Left lung (tissue), 10 donors: ENCODE results near the gene WNK1. TPM values are rescaled to one million over a fixed set of nuclear protein-coding genes. Genes with fewer than 3 reads are reported as not detected.

Source experiments
- ATAC-seq: fragments of 200-7000 bp; cut with Tn5 transposase; one replicate; pipeline ENCODE4 v1.9.1; 2020; ENCODE audit warnings: moderate library complexity
- DNase-seq, 4 donors: peaks; one replicate each; pipeline ENCODE4 v3.0.0-alpha.2; 2013 to 2020
- H3K27ac ChIP-seq, 2 donors: fragments of 200-600 bp; sonication (generic) in 1 of 2; one replicate each; pipeline versions ENCODE4 v1.5.0 to v1.8.0; 2020 to 2021
- H3K27me3 ChIP-seq, 2 donors: fragments of 200-600 bp; sonication (generic) in 1 of 2; one replicate each; pipeline versions ENCODE4 v1.5.0 to v1.8.0; 2020 to 2021
- H3K36me3 ChIP-seq, 2 donors: fragments of 200-600 bp; sonication (generic) in 1 of 2; one replicate each; pipeline versions ENCODE4 v1.5.0 to v1.8.0; 2020 to 2021
- H3K4me1 ChIP-seq, 2 donors: fragments of 200-600 bp; one replicate each; pipeline ENCODE4 v1.8.0; 2021
- H3K4me3 ChIP-seq, 2 donors: fragments of 200-600 bp; sonication (generic) in 1 of 2; one replicate each; pipeline versions ENCODE4 v1.5.0 to v1.8.0; 2020 to 2021; ENCODE audit warnings: mild to moderate bottlenecking in 1 of 2
- H3K9me3 ChIP-seq, 2 donors: fragments of 200-600 bp; sonication (generic) in 1 of 2; one replicate each; pipeline versions ENCODE4 v1.5.0 to v1.8.0; 2020 to 2021
- intact Hi-C, 2 donors: fragments of 100-400 bp; cut with DNase I; formaldehyde crosslinking; loops; one replicate each; pipeline versions ENCODE4 v1.11.2 to v1.14.2; 2022
- polyA plus RNA-seq, 6 donors: library from polyadenylated mRNA; unstranded; fragments of 120-200 nt; gene quantifications; one replicate each; pipeline ENCODE4 v1.2.1, GENCODE V29; 2013; ENCODE audit not compliant: insufficient read length in 6 of 6
- total RNA-seq, 2 donors: library from RNA; stranded (reverse); fragmentation: NEBNext Ultra II Directional; extraction: Animal tissue kit (Norgen Biotek cat#: 25700); gene quantifications; one replicate each; pipeline ENCODE4 v1.2.1, GENCODE V29; 2021
- TF ChIP-seq, protein P1 (sequence below), 2 donors: fragments of 200-600 bp; sonication (generic) in 1 of 2; IDR thresholded peaks; one replicate each; pipeline versions ENCODE4 v1.5.0 to v1.8.0; 2021; ENCODE audit warnings: antibody characterized with exemption in 2 of 2
- donor health status: DM: no; HTN: yes; CAD: no.
- donor health status: DM: no; HTN: no; CAD: no.

WNK1 gene
- total and polyA plus RNA-seq, 8 donors, result 94.4 to 245 (median 111) TPM

DNA sequence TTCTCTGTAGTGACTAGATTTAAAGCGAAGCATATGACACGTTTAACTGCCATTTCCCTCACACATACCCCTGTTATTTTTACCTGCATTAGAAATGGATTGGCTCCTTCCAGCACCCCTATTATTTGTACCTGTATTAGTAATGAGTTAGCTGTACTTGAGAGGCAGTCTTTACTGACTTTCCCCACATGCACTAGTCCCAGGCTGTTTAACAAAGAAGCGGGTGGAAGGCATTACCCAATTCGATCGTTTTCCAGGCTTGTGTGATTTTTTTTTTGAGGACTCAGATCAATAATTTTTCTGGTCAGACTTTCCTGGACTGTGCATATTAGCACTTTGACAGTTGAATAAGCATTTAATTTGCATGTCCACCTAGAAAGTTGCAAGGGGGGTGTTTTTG lies 150.7 kb downstream of the WNK1 start:
- Histone ChIP-seq H3K4me1 (peaks cover 0 to 16% of the 10 kb centered on the region in 2 donors), H3K4me3 (no peak overlapping the region), H3K9me3 (no peaks in the 10 kb centered on the region), H3K27ac (no peak overlapping the region), H3K36me3 (peaks cover 9 to 100% of the 10 kb centered on the region in 2 donors), H3K27me3 (no peaks in the 10 kb centered on the region)
- intact Hi-C loops, result no loop called here
- DNase-seq (no peak), ATAC-seq (no peak)
- TF ChIP-seq, protein P1, sequence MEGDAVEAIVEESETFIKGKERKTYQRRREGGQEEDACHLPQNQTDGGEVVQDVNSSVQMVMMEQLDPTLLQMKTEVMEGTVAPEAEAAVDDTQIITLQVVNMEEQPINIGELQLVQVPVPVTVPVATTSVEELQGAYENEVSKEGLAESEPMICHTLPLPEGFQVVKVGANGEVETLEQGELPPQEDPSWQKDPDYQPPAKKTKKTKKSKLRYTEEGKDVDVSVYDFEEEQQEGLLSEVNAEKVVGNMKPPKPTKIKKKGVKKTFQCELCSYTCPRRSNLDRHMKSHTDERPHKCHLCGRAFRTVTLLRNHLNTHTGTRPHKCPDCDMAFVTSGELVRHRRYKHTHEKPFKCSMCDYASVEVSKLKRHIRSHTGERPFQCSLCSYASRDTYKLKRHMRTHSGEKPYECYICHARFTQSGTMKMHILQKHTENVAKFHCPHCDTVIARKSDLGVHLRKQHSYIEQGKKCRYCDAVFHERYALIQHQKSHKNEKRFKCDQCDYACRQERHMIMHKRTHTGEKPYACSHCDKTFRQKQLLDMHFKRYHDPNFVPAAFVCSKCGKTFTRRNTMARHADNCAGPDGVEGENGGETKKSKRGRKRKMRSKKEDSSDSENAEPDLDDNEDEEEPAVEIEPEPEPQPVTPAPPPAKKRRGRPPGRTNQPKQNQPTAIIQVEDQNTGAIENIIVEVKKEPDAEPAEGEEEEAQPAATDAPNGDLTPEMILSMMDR (IDR thresholded peaks at IDR 0.05), result no peak

DNA sequence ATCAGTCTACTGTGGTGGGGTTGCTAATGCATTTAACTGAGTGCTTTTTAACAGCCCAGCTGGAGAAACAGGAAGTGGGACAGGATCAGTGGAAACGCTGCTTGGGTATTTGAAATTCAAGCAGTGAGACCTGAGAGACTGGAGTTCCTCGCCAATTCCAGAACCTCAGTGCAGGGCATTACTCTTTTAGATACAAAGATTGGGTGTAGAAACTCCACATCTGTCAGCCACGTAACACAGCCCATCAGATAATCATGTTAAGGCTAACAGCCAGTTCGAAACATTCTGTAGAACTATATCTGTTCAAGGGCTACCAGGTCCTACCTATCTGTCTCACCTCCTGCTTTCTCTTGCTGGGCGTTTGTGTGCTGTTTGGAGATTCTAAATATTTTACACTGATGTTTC lies 151.6 kb downstream of the WNK1 start:
- Histone ChIP-seq H3K36me3 (peaks cover 11 to 100% of the 10 kb centered on the region in 2 donors), H3K27me3 (no peaks in the 10 kb centered on the region), H3K4me1 (peaks cover 0 to 10% of the 10 kb centered on the region in 2 donors), H3K4me3 (no peak overlapping the region), H3K9me3 (no peaks in the 10 kb centered on the region), H3K27ac (no peak overlapping the region)
- TF ChIP-seq, protein P1 (IDR thresholded peaks at IDR 0.05), result no peak
- intact Hi-C loops, result no loop called here
- no peak for ATAC-seq
- DNase-seq, result peak in 2 of 4 donors; percentile 5 to 8

DNA sequence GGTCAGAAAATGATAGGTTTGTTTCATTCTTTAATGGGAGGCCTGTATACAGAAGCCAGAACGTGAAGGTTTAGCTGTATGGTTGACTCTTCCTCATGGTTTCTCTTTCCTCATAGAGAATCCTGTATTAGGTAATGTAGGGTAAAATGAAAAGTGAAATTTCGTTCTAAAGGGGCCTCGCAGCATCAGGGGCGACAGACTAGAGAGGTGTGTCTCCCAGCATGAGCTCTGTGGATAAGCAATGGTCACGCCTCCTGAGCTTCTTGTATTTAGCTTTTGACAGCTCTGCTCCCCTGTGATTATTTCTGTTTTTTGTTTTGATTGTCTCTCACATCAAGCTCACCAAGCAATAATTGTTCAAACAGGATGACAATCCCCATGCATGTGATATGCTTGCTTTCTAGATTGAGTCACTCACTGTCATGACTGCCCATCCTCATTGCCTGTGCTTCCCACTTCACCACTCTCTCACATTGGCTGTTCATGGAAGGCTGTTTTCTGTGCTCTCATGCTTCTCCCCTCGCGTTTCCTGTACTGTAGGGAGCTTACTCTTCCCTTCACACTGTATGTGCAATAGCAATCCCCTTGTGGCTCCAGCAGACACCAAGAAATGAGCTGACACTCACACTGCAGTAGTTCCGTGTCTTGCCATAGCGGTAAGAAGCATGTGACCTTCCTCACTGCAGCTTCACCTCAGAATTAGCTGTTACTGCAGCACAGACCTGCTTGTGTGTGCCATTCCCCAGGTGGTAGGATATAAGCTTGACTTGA lies 153.1 kb downstream of the WNK1 start:
- no peaks in the 10 kb centered on the region for H3K9me3 ChIP-seq
- H3K4me3 ChIP-seq, result no peak overlapping the region
- H3K27ac ChIP-seq, result no peak overlapping the region
- H3K36me3 ChIP-seq, result peaks cover 14 to 100% of the 10 kb centered on the region in 2 donors
- ATAC-seq, result no peak
- intact Hi-C loops, result no loop called here
- no peaks in the 10 kb centered on the region for H3K27me3 ChIP-seq
- H3K4me1 ChIP-seq, result peaks cover 0 to 10% of the 10 kb centered on the region in 2 donors
- DNase-seq, result no peak
- TF ChIP-seq, protein P1 (IDR thresholded peaks at IDR 0.05), result no peak

DNA sequence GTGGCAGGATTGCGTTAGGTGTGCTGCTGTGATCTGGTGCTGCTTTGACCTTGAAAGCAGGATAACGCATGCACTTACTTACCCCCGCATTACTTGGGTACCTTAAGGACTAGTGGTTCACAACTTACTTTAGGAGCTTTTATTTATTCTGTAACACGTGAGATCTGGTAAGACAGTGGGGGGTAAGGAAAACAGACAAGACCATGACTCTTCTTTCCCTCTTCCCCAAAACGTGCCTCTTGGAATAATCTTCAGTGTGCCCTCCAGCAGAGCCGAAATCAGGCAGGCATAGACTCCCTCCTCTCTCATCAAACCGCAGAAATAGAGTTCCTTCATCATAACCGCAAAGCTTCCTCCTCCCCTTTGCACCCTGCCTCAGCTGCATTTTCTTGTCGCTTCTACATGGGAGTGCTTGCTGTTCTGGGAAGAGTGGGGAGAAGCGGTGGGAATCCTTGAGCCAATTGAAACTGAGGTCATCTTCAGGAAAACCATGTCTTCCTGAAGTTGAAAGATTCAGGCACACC lies 153.7 kb downstream of the WNK1 start:
- ATAC-seq (no peak), DNase-seq (no peak)
- H3K4me3 ChIP-seq, result no peak overlapping the region
- H3K9me3 ChIP-seq, result no peaks in the 10 kb centered on the region
- H3K36me3 ChIP-seq, result peaks cover 9 to 98% of the 10 kb centered on the region in 2 donors
- H3K27ac ChIP-seq, result no peak overlapping the region
- H3K4me1 ChIP-seq, result peaks cover 0 to 11% of the 10 kb centered on the region in 2 donors
- H3K27me3 ChIP-seq, result no peaks in the 10 kb centered on the region
- intact Hi-C loops, result no loop called here
- TF ChIP-seq, protein P1 (IDR thresholded peaks at IDR 0.05), result no peak

DNA sequence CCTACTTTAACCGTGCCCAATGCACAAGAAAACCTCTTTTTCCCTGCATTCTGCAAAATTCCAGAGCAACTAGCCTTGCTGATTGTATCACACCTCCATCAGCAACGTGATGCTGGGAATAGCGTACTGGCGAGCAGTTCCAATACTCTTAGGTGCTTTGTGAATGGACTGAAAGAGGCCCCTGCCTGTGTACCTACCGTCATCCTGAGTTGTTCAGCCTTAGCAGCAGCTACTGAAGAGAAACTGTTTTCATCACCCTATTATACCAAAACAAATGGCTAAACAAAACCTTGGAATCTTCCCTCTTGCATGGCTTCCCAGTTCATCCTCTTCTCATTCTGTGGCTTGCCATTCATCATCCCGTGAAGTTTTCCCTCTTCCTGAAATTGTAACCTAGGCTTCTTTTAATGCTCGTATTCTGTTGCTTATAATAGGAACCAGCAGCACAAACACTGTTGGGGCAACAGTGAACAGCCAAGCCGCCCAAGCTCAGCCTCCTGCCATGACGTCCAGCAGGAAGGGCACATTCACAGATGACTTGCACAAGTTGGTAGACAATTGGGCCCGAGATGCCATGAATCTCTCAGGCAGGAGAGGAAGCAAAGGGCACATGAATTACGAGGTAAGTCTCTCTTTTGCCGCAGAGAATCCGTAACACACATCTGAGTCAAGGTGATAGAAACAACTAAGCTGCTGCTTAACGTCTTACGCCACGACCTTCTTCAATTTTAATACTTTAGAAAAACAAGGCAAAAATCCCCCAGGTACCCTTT lies 155.2 kb downstream of the WNK1 start:
- H3K4me3 ChIP-seq, result no peak overlapping the region
- H3K9me3 ChIP-seq, result no peaks in the 10 kb centered on the region
- DNase-seq (no peak), ATAC-seq (no peak)
- peaks cover 6 to 98% of the 10 kb centered on the region in 2 donors for H3K36me3 ChIP-seq
- H3K27me3 ChIP-seq, result no peaks in the 10 kb centered on the region
- TF ChIP-seq, protein P1 (IDR thresholded peaks at IDR 0.05), result no peak
- no peak overlapping the region for H3K27ac ChIP-seq
- peaks cover 0 to 19% of the 10 kb centered on the region in 2 donors for H3K4me1 ChIP-seq
- intact Hi-C loops, result no loop called here
